ENCODE data around the gene USP21. TPM values are rescaled to one million over a fixed set of nuclear protein-coding genes. Genes with fewer than 3 reads are reported as not detected.

Gene USP21
- polyA plus RNA-seq, 1 donor: 26.6 TPM

Other genes with a start within 250 kb of the USP21 start
- not detected for gene ITLN2, start 204.7 kb upstream of the USP21 start, polyA plus RNA-seq (ENCODE audit: insufficient read length)
- gene F11R, start 138.3 kb upstream of the USP21 start, polyA plus RNA-seq (ENCODE audit: insufficient read length): 11.4 TPM
- gene TSTD1, start 120.5 kb upstream of the USP21 start, polyA plus RNA-seq (ENCODE audit: insufficient read length): 23.6 TPM
- 33.5 TPM for gene USF1, start 113.5 kb upstream of the USP21 start, polyA plus RNA-seq (ENCODE audit: insufficient read length)
- 2.4 TPM for gene ARHGAP30, start 89.6 kb upstream of the USP21 start, polyA plus RNA-seq (ENCODE audit: insufficient read length)
- gene NECTIN4, start 69.9 kb upstream of the USP21 start, polyA plus RNA-seq (ENCODE audit: insufficient read length): 0.09 TPM
- gene KLHDC9, start 61.1 kb upstream of the USP21 start, polyA plus RNA-seq (ENCODE audit: insufficient read length): 0.57 TPM
- gene PFDN2, start 41.5 kb upstream of the USP21 start, polyA plus RNA-seq (ENCODE audit: insufficient read length): 68.4 TPM
- 32.7 TPM for gene NIT1, start 41.4 kb upstream of the USP21 start, polyA plus RNA-seq (ENCODE audit: insufficient read length)
- 47.1 TPM for gene DEDD, start 26.8 kb upstream of the USP21 start, polyA plus RNA-seq (ENCODE audit: insufficient read length)
- gene UFC1, start 5.5 kb upstream of the USP21 start, polyA plus RNA-seq (ENCODE audit: insufficient read length): 98.9 TPM
- 18.2 TPM for gene PPOX, start 6.9 kb downstream of the USP21 start, polyA plus RNA-seq (ENCODE audit: insufficient read length)
- gene B4GALT3, start 18.0 kb downstream of the USP21 start, polyA plus RNA-seq (ENCODE audit: insufficient read length): 22.2 TPM
- gene ADAMTS4, start 39.6 kb downstream of the USP21 start, polyA plus RNA-seq (ENCODE audit: insufficient read length): 11.8 TPM
- gene NDUFS2, start 42.9 kb downstream of the USP21 start, polyA plus RNA-seq (ENCODE audit: insufficient read length): 142 TPM
- gene FCER1G, start 55.8 kb downstream of the USP21 start, polyA plus RNA-seq (ENCODE audit: insufficient read length): 13.2 TPM
- gene APOA2, start 64.1 kb downstream of the USP21 start, polyA plus RNA-seq (ENCODE audit: insufficient read length): not detected
- gene TOMM40L, start 66.6 kb downstream of the USP21 start, polyA plus RNA-seq (ENCODE audit: insufficient read length): 9.8 TPM
- gene NR1I3, start 78.7 kb downstream of the USP21 start, polyA plus RNA-seq (ENCODE audit: insufficient read length): 0.83 TPM
- gene PCP4L1, start 99.2 kb downstream of the USP21 start, polyA plus RNA-seq (ENCODE audit: insufficient read length): 0.38 TPM
- gene MPZ, start 150.5 kb downstream of the USP21 start, polyA plus RNA-seq (ENCODE audit: insufficient read length): 12.5 TPM
- 117 TPM for gene SDHC, start 154.9 kb downstream of the USP21 start, polyA plus RNA-seq (ENCODE audit: insufficient read length)
- 1.8 TPM for gene CFAP126, start 208.4 kb downstream of the USP21 start, polyA plus RNA-seq (ENCODE audit: insufficient read length)